ENCODE results near the gene ZNF407.

Gene ZNF407

DNA sequence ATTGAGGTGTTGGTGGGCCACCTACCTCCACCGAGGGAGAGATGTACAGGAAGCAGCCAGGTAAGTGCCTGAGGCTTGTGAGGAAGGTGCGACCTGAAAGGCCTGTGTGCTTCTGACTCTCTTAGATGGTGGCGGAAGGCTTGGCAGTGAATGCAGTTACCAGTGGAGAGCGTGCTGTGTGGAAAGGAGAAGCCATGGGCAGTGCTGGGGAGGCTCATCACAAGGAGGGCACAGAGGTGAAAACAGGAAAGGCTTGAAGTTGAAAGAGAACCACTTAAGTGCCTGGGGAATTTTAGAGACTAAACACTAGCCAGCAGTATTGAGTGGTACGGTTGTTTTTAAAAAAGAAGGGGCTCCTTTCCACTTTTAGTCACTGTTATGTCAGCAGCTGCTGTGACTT lies 130.9 kb downstream of the ZNF407 start:
- Mint-ChIP-seq H3K4me3 (no peak overlapping the region), H3K36me3 (ENCODE audit: insufficient read depth) (peaks cover 3% of the 10 kb centered on the region), H3K27me3 (no peaks in the 10 kb centered on the region), H3K4me1 (peaks cover 9% of the 10 kb centered on the region), H3K9me3 (no peaks in the 10 kb centered on the region), H3K27ac (ENCODE audit: low read depth) (peak overlapping the region; percentile 8)
- ATAC-seq (replicated peaks; ENCODE audit: extremely low read depth, poor library complexity, severe bottlenecking) (no peak), DNase-seq (ENCODE audit: low spot score in 2 of 2) (no peak)

DNA sequence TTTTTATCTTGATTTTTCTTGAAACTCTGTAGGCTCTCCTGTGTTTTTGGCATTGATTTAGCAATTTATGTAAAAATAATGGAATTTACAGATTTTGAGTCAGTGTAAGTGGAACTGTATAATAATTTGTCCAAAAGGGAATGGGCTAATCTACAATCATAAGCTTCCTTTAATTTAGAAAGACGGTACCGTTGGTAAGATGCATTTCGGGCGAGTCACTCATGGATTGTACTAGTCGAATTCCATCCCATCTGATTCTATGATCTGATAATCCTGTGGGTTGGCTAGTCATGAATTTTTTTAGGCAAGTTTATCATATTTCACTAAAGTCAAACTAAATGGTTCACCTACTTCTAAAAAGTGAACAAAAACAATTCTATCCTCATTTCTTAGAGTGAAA lies 133.4 kb downstream of the ZNF407 start:
- peaks cover 3% of the 10 kb centered on the region for H3K36me3 Mint-ChIP-seq (ENCODE audit: insufficient read depth)
- no peak for DNase-seq (ENCODE audit: low spot score in 2 of 2)

DNA sequence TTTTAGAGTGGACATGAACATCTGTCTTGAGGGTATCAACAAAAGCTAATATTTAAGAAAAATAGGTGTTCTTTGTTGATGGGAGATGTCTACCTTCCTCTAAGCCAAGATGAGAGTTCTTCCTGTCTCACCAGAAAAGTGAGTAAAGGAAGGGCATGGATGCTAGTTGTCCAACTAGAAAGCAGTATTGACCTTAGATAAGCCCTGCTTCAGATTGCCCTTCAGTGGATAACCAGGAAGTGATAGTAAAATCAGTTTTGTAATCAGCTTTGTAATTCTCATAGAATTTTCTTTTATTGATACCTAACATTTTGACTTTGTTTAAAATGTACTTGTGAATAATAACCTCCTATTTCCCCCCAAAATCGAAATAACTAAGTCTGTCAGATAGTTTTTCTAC lies 134.7 kb downstream of the ZNF407 start:
- H3K27ac Mint-ChIP-seq (ENCODE audit: low read depth), result no peak overlapping the region
- ATAC-seq (replicated peaks; ENCODE audit: extremely low read depth, poor library complexity, severe bottlenecking), result no peak
- H3K27me3 Mint-ChIP-seq, result no peaks in the 10 kb centered on the region
- no peak for DNase-seq (ENCODE audit: low spot score in 2 of 2)
- peaks cover 6% of the 10 kb centered on the region for H3K4me1 Mint-ChIP-seq
- H3K36me3 Mint-ChIP-seq (ENCODE audit: insufficient read depth), result peaks cover 3% of the 10 kb centered on the region
- H3K9me3 Mint-ChIP-seq, result no peaks in the 10 kb centered on the region
- H3K4me3 Mint-ChIP-seq, result no peak overlapping the region

More for the DNA sequence above, 133.4 kb downstream of the ZNF407 start:
- ATAC-seq (replicated peaks; ENCODE audit: extremely low read depth, poor library complexity, severe bottlenecking), result no peak
- Mint-ChIP-seq H3K4me1 (peaks cover 14% of the 10 kb centered on the region), H3K4me3 (no peak overlapping the region), H3K27me3 (no peaks in the 10 kb centered on the region), H3K9me3 (no peaks in the 10 kb centered on the region), H3K27ac (ENCODE audit: low read depth) (no peak overlapping the region)

DNA sequence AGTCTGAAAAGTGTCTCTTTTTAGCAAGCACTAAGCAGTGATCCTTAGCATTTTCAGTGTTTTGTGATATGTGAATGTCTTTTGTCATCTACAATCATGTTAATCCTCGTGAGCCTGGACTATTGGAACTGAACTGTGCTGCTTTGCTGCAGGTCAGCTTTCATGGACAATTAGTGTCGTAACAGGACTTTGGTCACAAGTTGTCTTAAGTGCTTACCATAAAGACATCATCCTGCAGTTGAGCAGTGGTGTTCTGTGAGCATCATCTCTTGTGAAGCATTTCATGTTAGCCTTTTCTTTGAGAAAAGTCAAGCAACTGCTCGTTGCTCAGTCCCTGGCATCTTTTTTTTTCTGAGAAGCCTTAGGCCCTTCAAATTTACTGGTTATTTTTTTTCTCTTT lies 135.9 kb downstream of the ZNF407 start:
- ATAC-seq (replicated peaks; ENCODE audit: extremely low read depth, poor library complexity, severe bottlenecking) (no peak), DNase-seq (ENCODE audit: low spot score in 2 of 2) (no peak)
- Mint-ChIP-seq H3K4me3 (no peak overlapping the region), H3K27me3 (no peaks in the 10 kb centered on the region), H3K4me1 (peaks cover 6% of the 10 kb centered on the region), H3K36me3 (ENCODE audit: insufficient read depth) (no peaks in the 10 kb centered on the region), H3K27ac (ENCODE audit: low read depth) (no peak overlapping the region), H3K9me3 (no peaks in the 10 kb centered on the region)

DNA sequence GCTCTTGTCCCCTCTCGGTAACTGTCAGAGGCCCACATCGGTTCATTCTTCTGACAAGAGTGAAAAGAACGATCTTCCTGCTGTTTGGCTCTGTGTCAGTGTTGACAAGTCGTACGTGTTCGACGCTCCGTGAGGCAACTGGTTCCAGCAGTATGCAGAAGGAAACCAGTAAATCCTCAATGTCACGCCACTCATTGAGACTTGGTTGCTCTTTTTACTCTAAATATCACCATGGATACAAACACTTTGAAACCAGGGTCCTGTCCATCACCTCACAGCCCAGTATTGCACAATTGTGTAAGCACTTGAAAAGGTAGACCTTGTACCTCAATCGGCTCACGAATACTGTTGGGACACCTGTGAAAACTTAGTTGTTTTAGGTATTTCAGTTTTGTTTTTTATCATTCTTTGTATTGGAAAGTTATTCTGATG lies 136.4 kb downstream of the ZNF407 start:
- ATAC-seq (replicated peaks; ENCODE audit: extremely low read depth, poor library complexity, severe bottlenecking) (no peak), DNase-seq (ENCODE audit: low spot score in 2 of 2) (no peak)
- Mint-ChIP-seq H3K27me3 (no peaks in the 10 kb centered on the region), H3K27ac (ENCODE audit: low read depth) (peak overlapping the region; percentile 24), H3K9me3 (no peaks in the 10 kb centered on the region), H3K4me3 (no peak overlapping the region), H3K36me3 (ENCODE audit: insufficient read depth) (no peaks in the 10 kb centered on the region), H3K4me1 (peaks cover 6% of the 10 kb centered on the region)

DNA sequence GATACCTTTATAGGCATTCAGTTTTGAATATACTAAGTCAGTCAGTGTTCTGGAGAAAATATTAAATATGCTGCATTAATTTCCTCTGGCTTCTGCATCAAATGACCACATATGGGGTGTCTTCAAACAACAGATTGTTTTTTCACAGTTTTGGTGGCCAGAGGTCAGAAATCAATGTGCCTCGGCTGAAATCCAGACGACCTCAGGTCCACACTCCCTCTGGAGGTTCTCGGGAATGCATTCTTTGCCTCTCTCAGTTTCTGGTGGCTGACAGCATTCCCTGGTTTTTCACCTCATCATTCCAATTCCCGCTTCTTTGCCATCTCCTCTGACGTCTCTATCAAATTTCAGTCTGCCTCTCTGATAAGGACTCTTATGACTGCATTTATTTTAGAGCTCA lies 142.3 kb downstream of the ZNF407 start:
- no peak overlapping the region for H3K27ac Mint-ChIP-seq (ENCODE audit: low read depth)
- H3K4me1 Mint-ChIP-seq, result no peaks in the 10 kb centered on the region

DNA sequence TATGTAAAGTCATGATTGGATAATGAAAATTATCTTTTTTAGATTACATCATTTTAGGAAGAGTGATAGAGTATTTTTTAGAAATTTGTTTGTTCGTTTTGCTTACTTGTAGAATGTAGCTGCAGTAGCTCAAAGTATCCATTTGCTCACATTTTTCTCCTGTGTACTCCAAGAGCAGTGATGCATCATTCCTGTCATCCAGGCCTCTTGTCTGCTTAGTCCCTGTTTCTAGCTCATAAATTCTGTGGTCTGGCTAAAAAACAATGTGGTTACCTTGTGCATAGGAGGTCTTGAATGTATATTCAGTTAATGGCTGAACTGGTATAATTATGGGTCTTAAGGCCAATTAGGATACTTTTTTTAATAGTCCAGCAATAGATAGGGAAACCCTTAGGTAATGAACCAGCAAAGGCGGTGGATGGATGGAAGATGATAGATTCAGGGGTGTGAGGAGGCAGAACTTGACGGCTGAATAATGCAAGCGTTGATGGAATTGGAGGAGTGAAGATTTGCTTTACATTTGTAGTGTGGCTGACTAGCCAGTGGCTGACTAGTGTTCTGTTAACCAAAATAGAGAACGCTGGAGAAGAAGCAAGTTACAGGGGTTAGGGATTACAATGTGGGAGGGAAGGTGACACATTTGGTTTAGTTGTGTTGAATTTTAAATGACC lies 145.0 kb downstream of the ZNF407 start:
- H3K36me3 Mint-ChIP-seq (ENCODE audit: insufficient read depth), result no peaks in the 10 kb centered on the region
- DNase-seq (ENCODE audit: low spot score in 2 of 2), result no peak
- no peak overlapping the region for H3K27ac Mint-ChIP-seq (ENCODE audit: low read depth)
- no peaks in the 10 kb centered on the region for H3K9me3 Mint-ChIP-seq
- no peaks in the 10 kb centered on the region for H3K27me3 Mint-ChIP-seq
- no peak overlapping the region for H3K4me3 Mint-ChIP-seq
- H3K4me1 Mint-ChIP-seq, result no peaks in the 10 kb centered on the region
- no peak for ATAC-seq (replicated peaks; ENCODE audit: extremely low read depth, poor library complexity, severe bottlenecking)

More for the DNA sequence above, 142.3 kb downstream of the ZNF407 start:
- no peak for ATAC-seq (replicated peaks; ENCODE audit: extremely low read depth, poor library complexity, severe bottlenecking)
- Mint-ChIP-seq H3K4me3 (no peak overlapping the region), H3K36me3 (ENCODE audit: insufficient read depth) (no peaks in the 10 kb centered on the region), H3K27me3 (no peaks in the 10 kb centered on the region), H3K9me3 (no peaks in the 10 kb centered on the region)
- no peak for DNase-seq (ENCODE audit: low spot score in 2 of 2)

DNA sequence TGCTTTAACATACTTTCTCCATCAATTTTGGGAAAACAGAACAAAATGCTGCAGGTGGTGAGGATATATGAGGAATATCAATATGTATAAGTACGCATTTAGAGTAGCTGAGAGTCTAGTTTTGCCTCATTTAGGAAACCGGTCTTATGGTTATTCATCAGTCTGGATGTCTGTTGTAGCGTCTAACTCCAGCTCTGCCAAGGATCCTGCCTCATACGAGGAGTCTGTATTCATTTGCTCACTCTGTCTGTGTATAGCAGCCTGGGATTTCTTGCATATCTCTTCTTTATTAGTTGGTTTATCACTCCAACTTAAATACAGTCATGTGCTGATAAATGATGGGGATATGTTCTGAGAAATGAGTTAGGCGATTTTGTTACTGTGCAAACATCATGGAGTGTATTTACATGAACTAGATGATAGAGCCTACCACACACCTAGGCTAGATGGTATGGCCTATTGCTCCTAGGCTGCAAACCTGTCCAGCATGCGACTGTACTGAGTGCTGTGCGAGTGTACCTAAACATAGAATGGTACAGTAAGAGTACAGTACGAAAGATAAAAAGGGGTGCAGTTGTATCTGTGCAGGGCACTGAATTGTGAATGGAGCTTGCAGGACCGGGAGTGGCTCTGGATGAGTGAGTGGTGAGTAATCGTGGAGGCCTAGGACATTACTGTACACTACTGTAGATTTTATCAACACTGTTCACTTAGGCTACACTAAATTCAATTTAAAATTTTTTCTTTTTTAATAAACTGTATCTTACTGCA lies 148.1 kb downstream of the ZNF407 start:
- Mint-ChIP-seq H3K27me3 (no peaks in the 10 kb centered on the region), H3K4me1 (no peaks in the 10 kb centered on the region), H3K4me3 (no peak overlapping the region), H3K9me3 (no peaks in the 10 kb centered on the region), H3K36me3 (ENCODE audit: insufficient read depth) (no peaks in the 10 kb centered on the region), H3K27ac (ENCODE audit: low read depth) (no peak overlapping the region)
- ATAC-seq (replicated peaks; ENCODE audit: extremely low read depth, poor library complexity, severe bottlenecking) (no peak), DNase-seq (ENCODE audit: low spot score in 2 of 2) (no peak)

DNA sequence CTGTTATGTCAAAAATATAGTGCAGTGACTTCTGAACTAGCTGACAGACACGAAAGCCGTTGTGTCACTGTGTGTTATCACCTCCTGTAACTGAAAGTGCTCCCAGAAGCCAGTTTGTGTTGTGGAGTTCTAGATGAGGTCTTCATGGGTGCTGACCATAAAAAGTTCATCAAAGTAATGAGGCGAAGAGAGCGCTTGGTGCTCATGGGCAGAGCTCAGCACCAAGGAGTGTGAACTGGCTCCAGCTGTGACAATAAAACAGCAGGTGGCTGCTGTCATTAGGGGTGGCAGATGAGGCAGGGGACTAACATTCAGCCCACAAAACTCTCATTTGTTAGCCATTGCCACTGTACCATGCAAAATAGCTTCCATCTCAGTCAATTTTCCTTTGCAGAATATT lies 151.1 kb downstream of the ZNF407 start:
- no peak for DNase-seq (ENCODE audit: low spot score in 2 of 2)
- Mint-ChIP-seq H3K4me1 (peaks cover 3% of the 10 kb centered on the region), H3K27me3 (no peaks in the 10 kb centered on the region), H3K4me3 (no peak overlapping the region), H3K9me3 (no peaks in the 10 kb centered on the region), H3K36me3 (ENCODE audit: insufficient read depth) (peaks cover 1% of the 10 kb centered on the region), H3K27ac (ENCODE audit: low read depth) (no peak overlapping the region)
- ATAC-seq (replicated peaks; ENCODE audit: extremely low read depth, poor library complexity, severe bottlenecking), result no peak

DNA sequence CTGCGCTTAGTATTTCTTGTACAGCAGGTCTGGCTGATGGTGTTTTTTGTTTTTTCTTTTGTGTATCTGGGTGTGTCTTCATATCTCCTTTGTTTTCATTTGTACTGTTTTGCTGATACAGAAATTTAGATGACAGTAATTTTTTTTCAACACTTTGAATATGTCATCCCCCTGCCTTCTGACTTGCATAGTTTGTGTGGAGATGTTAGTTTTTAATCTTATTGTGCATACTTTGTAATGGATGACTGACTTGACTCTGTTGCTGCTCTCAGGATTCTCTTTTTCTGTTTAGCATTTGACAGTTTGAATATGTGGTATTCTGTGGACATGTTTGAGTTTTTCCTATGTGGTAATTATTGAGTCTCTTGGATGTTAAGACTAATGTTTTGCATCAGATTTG lies 161.3 kb downstream of the ZNF407 start:
- H3K36me3 Mint-ChIP-seq (ENCODE audit: insufficient read depth), result peaks cover 4% of the 10 kb centered on the region
- peaks cover 10% of the 10 kb centered on the region for H3K9me3 Mint-ChIP-seq
- peaks cover 13% of the 10 kb centered on the region for H3K4me1 Mint-ChIP-seq
- no peak overlapping the region for H3K4me3 Mint-ChIP-seq
- H3K27me3 Mint-ChIP-seq, result no peaks in the 10 kb centered on the region
- no peak for ATAC-seq (replicated peaks; ENCODE audit: extremely low read depth, poor library complexity, severe bottlenecking)
- no peak for DNase-seq (ENCODE audit: low spot score in 2 of 2)
- H3K27ac Mint-ChIP-seq (ENCODE audit: low read depth), result no peak overlapping the region

DNA sequence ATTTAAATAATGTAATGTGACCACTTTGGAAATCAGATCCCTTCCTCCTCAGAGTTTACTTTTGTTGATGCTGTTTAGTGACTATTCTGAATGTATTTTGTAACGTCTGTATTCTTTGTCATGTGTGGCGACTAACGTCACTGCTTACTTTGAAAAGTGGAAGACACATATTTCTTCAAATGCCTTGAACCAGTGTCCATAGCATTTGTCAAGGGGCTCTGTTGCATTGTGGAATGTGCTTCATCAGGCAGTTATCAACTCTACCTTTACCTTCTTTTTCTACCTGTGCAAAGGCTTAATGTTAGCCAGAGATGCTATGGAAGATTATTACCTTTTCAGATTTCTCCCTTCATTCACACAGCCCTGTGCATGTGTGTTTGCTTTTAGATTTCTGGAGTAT lies 162.4 kb downstream of the ZNF407 start:
- peaks cover 6% of the 10 kb centered on the region for H3K36me3 Mint-ChIP-seq (ENCODE audit: insufficient read depth)
- DNase-seq (ENCODE audit: low spot score in 2 of 2) (no peak), ATAC-seq (replicated peaks; ENCODE audit: extremely low read depth, poor library complexity, severe bottlenecking) (no peak)
- H3K4me1 Mint-ChIP-seq, result peaks cover 9% of the 10 kb centered on the region
- H3K27ac Mint-ChIP-seq (ENCODE audit: low read depth), result no peak overlapping the region
- no peak overlapping the region for H3K4me3 Mint-ChIP-seq
- no peaks in the 10 kb centered on the region for H3K27me3 Mint-ChIP-seq
- peaks cover 13% of the 10 kb centered on the region for H3K9me3 Mint-ChIP-seq

DNA sequence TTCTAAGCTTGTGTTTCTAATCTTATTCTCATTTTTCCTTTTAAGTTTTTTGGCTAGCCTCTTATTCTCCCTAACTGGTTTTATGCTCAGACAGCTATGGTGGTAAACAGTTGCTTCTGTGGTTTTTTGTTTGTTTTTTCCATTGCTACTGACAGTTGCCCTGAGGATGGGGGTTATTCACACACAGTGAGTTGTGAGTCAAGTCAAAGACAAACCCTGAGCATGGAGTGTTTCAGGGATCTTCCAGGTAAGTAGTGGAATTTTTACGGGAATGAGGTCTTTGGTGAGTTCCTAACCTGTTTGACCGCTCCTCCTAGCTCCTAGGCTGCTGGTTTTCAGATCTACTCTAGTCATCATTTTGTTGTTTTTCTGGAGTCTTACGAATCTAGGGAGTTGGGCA lies 162.8 kb downstream of the ZNF407 start:
- no peak overlapping the region for H3K4me3 Mint-ChIP-seq
- DNase-seq (ENCODE audit: low spot score in 2 of 2), result no peak
- no peak for ATAC-seq (replicated peaks; ENCODE audit: extremely low read depth, poor library complexity, severe bottlenecking)
- H3K4me1 Mint-ChIP-seq, result peaks cover 5% of the 10 kb centered on the region
- H3K27me3 Mint-ChIP-seq, result no peaks in the 10 kb centered on the region
- H3K9me3 Mint-ChIP-seq, result peaks cover 13% of the 10 kb centered on the region
- H3K36me3 Mint-ChIP-seq (ENCODE audit: insufficient read depth), result peaks cover 6% of the 10 kb centered on the region
- no peak overlapping the region for H3K27ac Mint-ChIP-seq (ENCODE audit: low read depth)

DNA sequence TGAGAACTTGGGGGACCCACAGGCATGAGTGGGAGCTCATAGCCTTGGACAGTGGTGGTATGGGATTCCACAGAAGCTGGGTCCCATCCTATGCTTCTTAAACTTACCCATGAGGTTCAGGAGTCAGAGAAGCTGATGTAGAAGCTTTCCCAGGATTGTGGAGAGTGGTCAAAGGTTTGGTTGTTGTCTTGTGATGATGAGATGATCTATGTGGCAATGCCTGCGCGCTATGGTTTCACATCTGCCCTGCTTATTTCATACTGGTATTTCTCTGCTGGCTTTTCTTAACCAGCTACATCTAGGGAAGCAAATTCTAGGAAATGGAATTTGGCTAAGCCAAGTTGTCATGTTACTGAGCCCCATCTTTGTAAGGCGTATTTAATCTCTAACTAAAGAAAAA lies 168.6 kb downstream of the ZNF407 start:
- Mint-ChIP-seq H3K36me3 (ENCODE audit: insufficient read depth) (peaks cover 5% of the 10 kb centered on the region), H3K4me3 (no peak overlapping the region), H3K27me3 (no peaks in the 10 kb centered on the region), H3K9me3 (peaks cover 5% of the 10 kb centered on the region), H3K27ac (ENCODE audit: low read depth) (no peak overlapping the region), H3K4me1 (peaks cover 5% of the 10 kb centered on the region)
- no peak for DNase-seq (ENCODE audit: low spot score in 2 of 2)
- no peak for ATAC-seq (replicated peaks; ENCODE audit: extremely low read depth, poor library complexity, severe bottlenecking)

Data from central memory CD8-positive, alpha-beta T cell (primary cell).